Ascending aorta (tissue), 2 donors: ENCODE results near the gene NUP153. TPM values are rescaled to one million over a fixed set of nuclear protein-coding genes. Genes with fewer than 3 reads are reported as not detected.

Experiments used
- DNase-seq, 2 donors: peaks; one replicate each; pipeline ENCODE4 v3.0.0-alpha.2; 2019; ENCODE audit warnings: low spot score in 2 of 2
- H3K27ac ChIP-seq, 2 donors: fragments of 200-600 bp; sonication (generic); one replicate each; pipeline ENCODE4 v1.5.1; 2016 to 2017; ENCODE audit warnings: mild to moderate bottlenecking in 1 of 2
- H3K27me3 ChIP-seq: fragments of 200-600 bp; sonication (generic); one replicate; pipeline ENCODE4 v1.5.1; 2017
- H3K36me3 ChIP-seq, 2 donors: fragments of 200-600 bp; sonication (generic); one replicate each; pipeline ENCODE4 v1.5.1; 2016
- H3K4me1 ChIP-seq, 2 donors: fragments of 200-600 bp; sonication (generic); one replicate each; pipeline ENCODE4 v1.5.1; 2016 to 2017; ENCODE audit warnings: mild to moderate bottlenecking in 1 of 2
- H3K4me3 ChIP-seq, 2 donors: fragments of 200-600 bp; sonication (generic); one replicate each; pipeline ENCODE4 v1.5.1; 2016 to 2017; ENCODE audit warnings: mild to moderate bottlenecking in 1 of 2
- H3K9me3 ChIP-seq, 2 donors: fragments of 200-600 bp; sonication (generic); one replicate each; pipeline ENCODE4 v1.5.1; 2016
- CTCF ChIP-seq, 3 experiments: fragments of 200-600 bp in 2 of 3; fragments of 450-650 bp in 1 of 3; sonication (generic) in 2 of 3; IDR thresholded peaks; one replicate each; pipeline ENCODE4 v1.5.1; 2016 to 2019; ENCODE audit warnings: antibody characterized with exemption in 3 of 3, mild to moderate bottlenecking in 1 of 3, moderate library complexity in 1 of 3
- intact Hi-C: fragments of 100-400 bp; cut with DNase I; formaldehyde crosslinking; loops from one replicate; pipeline ENCODE4 v1.15.1; 2023
- total RNA-seq: library from RNA; depleted of rRNA; stranded (reverse); fragments of >200 nt; gene quantifications from one replicate; pipeline ENCODE4 v1.1.0, GENCODE V29; 2016

NUP153 gene
- total RNA-seq, 1 donor from 2014 or later, result 11.8 TPM

GRCh38 chr6:17728551-17729222 is 22.0 kb upstream of the NUP153 start:
- no peaks in the 10 kb centered on the region for H3K9me3 ChIP-seq
- no peaks in the 10 kb centered on the region for H3K27me3 ChIP-seq
- TF ChIP-seq CTCF (IDR thresholded peaks at IDR 0.05), result no peak
- no peaks in the 10 kb centered on the region for H3K36me3 ChIP-seq
- intact Hi-C loops, result no loop called here
- H3K4me3 ChIP-seq, result no peak overlapping the region
- DNase-seq, result no peak
- H3K4me1 ChIP-seq, result no peaks in the 10 kb centered on the region
- no peak overlapping the region for H3K27ac ChIP-seq

DNA sequence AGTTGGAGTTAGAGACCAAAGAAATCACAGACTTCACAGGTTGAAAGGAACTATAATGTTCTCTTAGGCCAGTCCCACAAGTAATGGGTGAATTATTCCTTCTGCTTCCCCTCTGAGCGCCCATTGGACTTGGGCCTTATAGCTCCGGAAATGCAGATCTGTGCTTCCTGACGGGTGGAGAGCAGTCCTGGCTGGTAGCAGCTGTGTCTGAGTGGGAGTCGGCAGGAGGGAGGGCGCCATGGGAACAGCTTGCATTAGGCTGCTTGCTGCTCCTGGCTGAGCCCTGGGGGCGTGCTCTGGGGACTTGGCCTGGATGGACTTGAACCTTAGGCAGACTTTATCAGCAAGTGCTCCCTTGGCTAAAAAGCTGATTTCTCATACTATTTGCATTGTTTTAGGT is 18.4 kb upstream of the NUP153 start:
- Histone ChIP-seq H3K27ac (no peak overlapping the region), H3K36me3 (no peaks in the 10 kb centered on the region), H3K4me1 (no peaks in the 10 kb centered on the region), H3K4me3 (no peak overlapping the region), H3K27me3 (no peaks in the 10 kb centered on the region), H3K9me3 (no peaks in the 10 kb centered on the region)
- peak in 1 of 2 donors; percentile 50 for DNase-seq
- no peak for TF ChIP-seq CTCF (IDR thresholded peaks at IDR 0.05)
- intact Hi-C loops, result no loop called here

- intact Hi-C loops, result no loop called here
- H3K9me3 ChIP-seq, result no peaks in the 10 kb centered on the region
- H3K27ac ChIP-seq, result no peak overlapping the region
- no peaks in the 10 kb centered on the region for H3K27me3 ChIP-seq
- no peak for DNase-seq
- TF ChIP-seq CTCF (IDR thresholded peaks at IDR 0.05), result no peak
- H3K4me1 ChIP-seq, result no peaks in the 10 kb centered on the region
- H3K4me3 ChIP-seq, result no peak overlapping the region
- no peaks in the 10 kb centered on the region for H3K36me3 ChIP-seq
Measured at GRCh38 chr6:17724341-17724740, 17.6 kb upstream of the NUP153 start.

GRCh38 chr6:17721671-17722070 is 14.9 kb upstream of the NUP153 start:
- Histone ChIP-seq H3K27me3 (no peaks in the 10 kb centered on the region), H3K4me1 (no peaks in the 10 kb centered on the region), H3K36me3 (no peaks in the 10 kb centered on the region), H3K9me3 (no peaks in the 10 kb centered on the region), H3K27ac (no peak overlapping the region), H3K4me3 (no peak overlapping the region)
- TF ChIP-seq CTCF (IDR thresholded peaks at IDR 0.05), result no peak
- intact Hi-C loops, result no loop called here
- DNase-seq, result no peak

- Histone ChIP-seq H3K4me1 (peaks cover 0 to 10% of the 10 kb centered on the region in 2 donors), H3K27me3 (no peaks in the 10 kb centered on the region), H3K4me3 (no peak overlapping the region), H3K36me3 (no peaks in the 10 kb centered on the region), H3K9me3 (no peaks in the 10 kb centered on the region), H3K27ac (no peak overlapping the region)
- no peak for TF ChIP-seq CTCF (IDR thresholded peaks at IDR 0.05)
- intact Hi-C loops, result no loop called here
- no peak for DNase-seq
Measured at GRCh38 chr6:17719323-17720041, 12.8 kb upstream of the NUP153 start.
